Measurements from ENCODE around the gene MINDY1. TPM values are rescaled to one million over a fixed set of nuclear protein-coding genes. Genes with fewer than 3 reads are reported as not detected.

The MINDY1 gene
- polyA plus RNA-seq, 1 donor from 2014 or later = 16.1 TPM

DNA sequence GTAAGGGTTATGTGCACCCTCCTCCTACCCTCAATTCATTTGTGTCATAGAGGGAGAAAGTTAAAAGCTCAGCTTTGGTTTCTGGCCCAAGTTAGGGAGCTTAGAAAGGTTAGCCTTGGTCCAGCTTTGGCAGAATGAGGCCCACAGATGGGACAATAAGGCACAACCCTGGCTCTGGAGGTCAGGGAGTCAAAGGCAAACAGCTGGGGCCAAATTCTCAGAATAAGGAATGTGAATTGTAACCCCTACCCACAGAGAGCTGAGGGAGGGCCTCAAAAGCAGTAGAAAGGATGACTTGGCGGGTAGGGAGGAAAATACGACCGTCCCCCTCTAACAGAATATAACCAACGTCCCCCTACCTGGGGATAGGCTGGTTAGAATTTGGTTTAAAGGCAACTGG, 41.1 kb downstream of the MINDY1 start:
- Histone ChIP-seq H3K27ac (ENCODE audit: low read length) (no peak overlapping the region), H4K20me1 (ENCODE audit: insufficient read depth) (no peaks in the 10 kb centered on the region), H2AFZ (ENCODE audit: low read depth, low read length) (no peak overlapping the region)

DNA sequence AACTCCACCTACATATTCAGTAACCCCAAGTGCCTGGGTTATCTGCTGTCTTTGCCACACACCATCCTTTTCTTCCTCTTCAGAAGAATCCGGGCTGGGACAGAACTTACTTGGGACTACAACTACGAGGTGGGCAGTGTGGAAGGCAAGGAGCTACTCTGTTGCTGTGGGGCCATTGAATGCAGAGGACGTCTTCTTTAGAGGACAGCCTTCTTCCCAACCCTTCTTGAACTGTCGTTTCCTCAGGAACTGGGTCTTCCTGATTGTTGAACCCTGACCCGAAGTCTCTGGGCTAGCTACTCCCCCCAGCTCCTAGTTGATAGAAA, 42.6 kb downstream of the MINDY1 start:
- Histone ChIP-seq H3K27ac (ENCODE audit: low read length) (no peak overlapping the region), H3K9ac (ENCODE audit: low read length) (no peak overlapping the region), H3K27me3 (ENCODE audit: insufficient read depth, low read depth, low read length) (no peaks in the 10 kb centered on the region), H3K36me3 (ENCODE audit: insufficient read depth, low read length) (peaks cover 24% of the 10 kb centered on the region), H3F3A (ENCODE audit: insufficient read depth, low read length, poor library complexity, severe bottlenecking) (no peaks in the 10 kb centered on the region), H2AFZ (ENCODE audit: low read depth, low read length) (no peak overlapping the region), H3K9me3 (ENCODE audit: low read length) (no peaks in the 10 kb centered on the region), H3K79me2 (replicated peaks; ENCODE audit: insufficient read depth, low read length) (peaks cover 3% of the 10 kb centered on the region), H4K20me1 (ENCODE audit: insufficient read depth) (no peaks in the 10 kb centered on the region), H3K4me3 (ENCODE audit: low read length) (no peak overlapping the region), H3K9me2 (ENCODE audit: insufficient read depth, low read length) (no peaks in the 10 kb centered on the region), H3K4me2 (ENCODE audit: low read length) (no peak overlapping the region)
- TF ChIP-seq, protein P1, sequence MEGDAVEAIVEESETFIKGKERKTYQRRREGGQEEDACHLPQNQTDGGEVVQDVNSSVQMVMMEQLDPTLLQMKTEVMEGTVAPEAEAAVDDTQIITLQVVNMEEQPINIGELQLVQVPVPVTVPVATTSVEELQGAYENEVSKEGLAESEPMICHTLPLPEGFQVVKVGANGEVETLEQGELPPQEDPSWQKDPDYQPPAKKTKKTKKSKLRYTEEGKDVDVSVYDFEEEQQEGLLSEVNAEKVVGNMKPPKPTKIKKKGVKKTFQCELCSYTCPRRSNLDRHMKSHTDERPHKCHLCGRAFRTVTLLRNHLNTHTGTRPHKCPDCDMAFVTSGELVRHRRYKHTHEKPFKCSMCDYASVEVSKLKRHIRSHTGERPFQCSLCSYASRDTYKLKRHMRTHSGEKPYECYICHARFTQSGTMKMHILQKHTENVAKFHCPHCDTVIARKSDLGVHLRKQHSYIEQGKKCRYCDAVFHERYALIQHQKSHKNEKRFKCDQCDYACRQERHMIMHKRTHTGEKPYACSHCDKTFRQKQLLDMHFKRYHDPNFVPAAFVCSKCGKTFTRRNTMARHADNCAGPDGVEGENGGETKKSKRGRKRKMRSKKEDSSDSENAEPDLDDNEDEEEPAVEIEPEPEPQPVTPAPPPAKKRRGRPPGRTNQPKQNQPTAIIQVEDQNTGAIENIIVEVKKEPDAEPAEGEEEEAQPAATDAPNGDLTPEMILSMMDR (IDR thresholded peaks at IDR 0.05; ENCODE audit: poor library complexity, severe bottlenecking) = no peak
- TF ChIP-seq RAD21 (conservative IDR thresholded peaks at IDR 0.05) (no peak), MXI1 (conservative IDR thresholded peaks at IDR 0.05; ENCODE audit: poor library complexity, severe bottlenecking) (no peak), EZH2 (IDR thresholded peaks at IDR 0.05; ENCODE audit: borderline replicate concordance, insufficient read depth, low read length, poor library complexity, severe bottlenecking) (no peak), SMC3 (conservative IDR thresholded peaks at IDR 0.05; ENCODE audit: poor library complexity) (no peak), POLR2AphosphoS5 (IDR thresholded peaks at IDR 0.05) (no peak), TAF1 (IDR thresholded peaks at IDR 0.05; ENCODE audit: low read depth) (no peak), EP300 (conservative IDR thresholded peaks at IDR 0.05; ENCODE audit: poor library complexity, severe bottlenecking) (no peak)
- TF ChIP-seq, protein P2, sequence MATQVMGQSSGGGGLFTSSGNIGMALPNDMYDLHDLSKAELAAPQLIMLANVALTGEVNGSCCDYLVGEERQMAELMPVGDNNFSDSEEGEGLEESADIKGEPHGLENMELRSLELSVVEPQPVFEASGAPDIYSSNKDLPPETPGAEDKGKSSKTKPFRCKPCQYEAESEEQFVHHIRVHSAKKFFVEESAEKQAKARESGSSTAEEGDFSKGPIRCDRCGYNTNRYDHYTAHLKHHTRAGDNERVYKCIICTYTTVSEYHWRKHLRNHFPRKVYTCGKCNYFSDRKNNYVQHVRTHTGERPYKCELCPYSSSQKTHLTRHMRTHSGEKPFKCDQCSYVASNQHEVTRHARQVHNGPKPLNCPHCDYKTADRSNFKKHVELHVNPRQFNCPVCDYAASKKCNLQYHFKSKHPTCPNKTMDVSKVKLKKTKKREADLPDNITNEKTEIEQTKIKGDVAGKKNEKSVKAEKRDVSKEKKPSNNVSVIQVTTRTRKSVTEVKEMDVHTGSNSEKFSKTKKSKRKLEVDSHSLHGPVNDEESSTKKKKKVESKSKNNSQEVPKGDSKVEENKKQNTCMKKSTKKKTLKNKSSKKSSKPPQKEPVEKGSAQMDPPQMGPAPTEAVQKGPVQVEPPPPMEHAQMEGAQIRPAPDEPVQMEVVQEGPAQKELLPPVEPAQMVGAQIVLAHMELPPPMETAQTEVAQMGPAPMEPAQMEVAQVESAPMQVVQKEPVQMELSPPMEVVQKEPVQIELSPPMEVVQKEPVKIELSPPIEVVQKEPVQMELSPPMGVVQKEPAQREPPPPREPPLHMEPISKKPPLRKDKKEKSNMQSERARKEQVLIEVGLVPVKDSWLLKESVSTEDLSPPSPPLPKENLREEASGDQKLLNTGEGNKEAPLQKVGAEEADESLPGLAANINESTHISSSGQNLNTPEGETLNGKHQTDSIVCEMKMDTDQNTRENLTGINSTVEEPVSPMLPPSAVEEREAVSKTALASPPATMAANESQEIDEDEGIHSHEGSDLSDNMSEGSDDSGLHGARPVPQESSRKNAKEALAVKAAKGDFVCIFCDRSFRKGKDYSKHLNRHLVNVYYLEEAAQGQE (IDR thresholded peaks at IDR 0.05; ENCODE audit: borderline replicate concordance) = no peak

More for the DNA sequence above, 41.1 kb downstream of the MINDY1 start:
- Histone ChIP-seq H3K27me3 (ENCODE audit: insufficient read depth, low read depth, low read length) (no peaks in the 10 kb centered on the region), H3K79me2 (replicated peaks; ENCODE audit: insufficient read depth, low read length) (peaks cover 8% of the 10 kb centered on the region), H3K9me2 (ENCODE audit: insufficient read depth, low read length) (no peaks in the 10 kb centered on the region), H3K4me2 (ENCODE audit: low read length) (no peak overlapping the region), H3K36me3 (ENCODE audit: insufficient read depth, low read length) (peaks cover 21% of the 10 kb centered on the region), H3K9ac (ENCODE audit: low read length) (no peak overlapping the region), H3K4me3 (ENCODE audit: low read length) (no peak overlapping the region), H3K9me3 (ENCODE audit: low read length) (no peaks in the 10 kb centered on the region), H3F3A (ENCODE audit: insufficient read depth, low read length, poor library complexity, severe bottlenecking) (no peaks in the 10 kb centered on the region)
- TF ChIP-seq POLR2AphosphoS5 (IDR thresholded peaks at IDR 0.05) = no peak
- TF ChIP-seq, protein P1 (IDR thresholded peaks at IDR 0.05; ENCODE audit: poor library complexity, severe bottlenecking) = no peak
- TF ChIP-seq, protein P2 (IDR thresholded peaks at IDR 0.05; ENCODE audit: borderline replicate concordance) = no peak
- no peak for TF ChIP-seq EZH2 (IDR thresholded peaks at IDR 0.05; ENCODE audit: borderline replicate concordance, insufficient read depth, low read length, poor library complexity, severe bottlenecking)
- no peak for TF ChIP-seq RAD21 (conservative IDR thresholded peaks at IDR 0.05)
- TF ChIP-seq MXI1 (conservative IDR thresholded peaks at IDR 0.05; ENCODE audit: poor library complexity, severe bottlenecking) = no peak
- TF ChIP-seq TAF1 (IDR thresholded peaks at IDR 0.05; ENCODE audit: low read depth) = no peak
